Thyroid gland (tissue), 4 donors: ENCODE data around the gene PAPPA2. TPM values are rescaled to one million over a fixed set of nuclear protein-coding genes. Genes with fewer than 3 reads are reported as not detected.

ENCODE experiments used
- DNase-seq, 2 donors: peaks; one replicate each; pipeline ENCODE4 v3.0.0-alpha.2; 2019
- H3K27ac ChIP-seq, 3 donors: fragments of 200-600 bp; sonication (generic); 1 replicate in 2 of 3; 2 replicates in 1 of 3; pipeline ENCODE4 v1.5.1; 2016 to 2019; ENCODE audit warnings: mild to moderate bottlenecking in 1 of 3, moderate library complexity in 1 of 3
- H3K27me3 ChIP-seq: fragments of 200-600 bp; sonication (generic); one replicate; pipeline ENCODE4 v1.5.1; 2019
- H3K36me3 ChIP-seq, 2 donors: fragments of 200-600 bp; sonication (generic); one replicate each; pipeline ENCODE4 v1.5.1; 2016 to 2019
- H3K4me1 ChIP-seq, 2 donors: fragments of 200-600 bp; sonication (generic); one replicate each; pipeline ENCODE4 v1.5.1; 2017 to 2019
- H3K4me3 ChIP-seq, 3 donors: fragments of 200-600 bp; sonication (generic); replicated peaks in 1 of 3; 1 replicate in 2 of 3; 2 replicates in 1 of 3; pipeline ENCODE4 v1.5.1; 2016; ENCODE audit warnings: mild to moderate bottlenecking in 1 of 3
- H3K9me3 ChIP-seq: fragments of 200-600 bp; sonication (generic); one replicate; pipeline ENCODE4 v1.5.1; 2017
- POLR2A ChIP-seq, 2 donors: fragments of 450-650 bp; IDR thresholded peaks; one replicate each; pipeline ENCODE4 v1.6.1; 2017; ENCODE audit warnings: antibody characterized with exemption in 2 of 2, mild to moderate bottlenecking in 2 of 2, moderate library complexity in 1 of 2
- WGBS, 2 donors: methylation state at CpG; one replicate each; pipeline ENCODE4 v1.1.5; 2017; 5-methylcytosine and 5-hydroxymethylcytosine counted together
- intact Hi-C: fragments of 100-400 bp; cut with DNase I; formaldehyde crosslinking; loops from one replicate; pipeline ENCODE4 v1.15.1; 2023
- total RNA-seq, 4 donors: library from RNA; depleted of rRNA; stranded (reverse); fragments of >200 nt; gene quantifications; one replicate each; pipeline ENCODE4 v1.2.3, GENCODE V29; 2016
- TF ChIP-seq, protein P1 (sequence below), 6 experiments: fragments of 200-600 bp in 3 of 6; fragments of 450-650 bp in 3 of 6; sonication (generic) in 3 of 6; IDR thresholded peaks; one replicate each; pipeline ENCODE4 v1.5.1; 2016 to 2019; ENCODE audit warnings: antibody characterized with exemption in 6 of 6, mild to moderate bottlenecking in 2 of 6, inconsistent platforms in 1 of 6, moderate library complexity in 1 of 6

Gene PAPPA2
- total RNA-seq, 4 donors from 2014 or later: 1.1 to 2.7 (median 1.6) TPM

DNA sequence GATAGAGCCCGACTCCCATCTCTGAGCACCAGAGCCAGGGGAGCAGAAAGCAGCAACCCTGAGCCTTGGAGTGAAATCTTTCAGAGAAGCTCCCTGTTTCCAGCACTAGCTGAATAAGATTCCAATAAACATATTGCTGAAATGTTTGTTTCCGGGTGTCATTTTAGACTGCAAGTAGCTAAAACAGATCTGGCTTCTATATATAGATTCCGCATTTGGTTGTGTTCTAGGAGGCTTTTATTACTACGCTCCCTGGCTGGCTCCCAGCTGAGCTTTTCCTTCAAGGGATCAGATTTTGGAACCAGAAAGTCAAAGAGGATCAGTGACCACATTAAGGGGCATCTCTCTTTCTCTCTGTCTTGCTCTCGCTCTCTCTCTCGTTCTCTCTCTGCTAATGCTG, 88.2 kb downstream of the PAPPA2 start:
- 74 to 79% methylated on average over 6 of the region's 6 CpGs for WGBS, 2 donors
- no peaks in the 10 kb centered on the region for H3K9me3 ChIP-seq

DNA sequence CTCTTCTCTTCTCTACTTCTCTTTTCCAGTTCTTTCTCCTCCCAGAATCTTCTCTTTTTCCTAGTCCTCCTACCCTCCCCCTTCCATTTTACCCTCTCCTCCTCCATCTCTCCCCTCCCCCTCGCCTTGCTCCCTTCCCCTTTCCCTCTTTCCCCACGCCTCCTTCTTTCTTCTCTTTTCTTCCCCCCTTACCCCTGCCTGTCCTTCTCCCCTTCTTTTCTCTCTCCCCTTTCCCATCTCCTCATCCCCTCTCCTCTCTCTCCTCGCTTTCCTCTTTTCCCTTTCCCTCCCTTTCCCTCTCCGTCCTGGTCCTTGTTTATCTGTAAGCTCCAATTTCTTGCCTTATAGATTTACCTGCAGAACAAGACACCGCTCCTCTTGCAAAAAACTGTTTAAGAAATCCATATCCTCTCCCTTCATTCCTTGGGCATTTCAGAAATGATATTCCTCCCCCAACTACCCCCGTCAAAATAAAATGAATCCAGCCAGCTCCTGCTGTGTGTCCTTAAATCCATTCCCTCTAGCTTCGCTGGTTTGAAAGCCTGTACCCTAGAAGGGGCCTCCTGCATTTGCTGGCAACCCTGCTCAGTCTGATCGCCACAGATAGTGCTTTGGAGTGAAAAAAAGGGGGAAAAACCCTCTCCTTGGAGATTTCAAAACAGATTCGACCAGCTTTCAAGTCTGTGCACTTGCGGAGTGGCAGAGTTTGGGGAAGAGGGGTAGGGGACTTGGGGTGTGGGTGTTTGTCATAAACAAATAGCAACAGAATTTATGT, 89.4 kb downstream of the PAPPA2 start:
- intact Hi-C loops: no loop called here
- 27 to 30% methylated on average over 10 of the region's 10 CpGs for WGBS, 2 donors
- TF ChIP-seq, protein P1, sequence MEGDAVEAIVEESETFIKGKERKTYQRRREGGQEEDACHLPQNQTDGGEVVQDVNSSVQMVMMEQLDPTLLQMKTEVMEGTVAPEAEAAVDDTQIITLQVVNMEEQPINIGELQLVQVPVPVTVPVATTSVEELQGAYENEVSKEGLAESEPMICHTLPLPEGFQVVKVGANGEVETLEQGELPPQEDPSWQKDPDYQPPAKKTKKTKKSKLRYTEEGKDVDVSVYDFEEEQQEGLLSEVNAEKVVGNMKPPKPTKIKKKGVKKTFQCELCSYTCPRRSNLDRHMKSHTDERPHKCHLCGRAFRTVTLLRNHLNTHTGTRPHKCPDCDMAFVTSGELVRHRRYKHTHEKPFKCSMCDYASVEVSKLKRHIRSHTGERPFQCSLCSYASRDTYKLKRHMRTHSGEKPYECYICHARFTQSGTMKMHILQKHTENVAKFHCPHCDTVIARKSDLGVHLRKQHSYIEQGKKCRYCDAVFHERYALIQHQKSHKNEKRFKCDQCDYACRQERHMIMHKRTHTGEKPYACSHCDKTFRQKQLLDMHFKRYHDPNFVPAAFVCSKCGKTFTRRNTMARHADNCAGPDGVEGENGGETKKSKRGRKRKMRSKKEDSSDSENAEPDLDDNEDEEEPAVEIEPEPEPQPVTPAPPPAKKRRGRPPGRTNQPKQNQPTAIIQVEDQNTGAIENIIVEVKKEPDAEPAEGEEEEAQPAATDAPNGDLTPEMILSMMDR (IDR thresholded peaks at IDR 0.05): no peak
- TF ChIP-seq POLR2A (IDR thresholded peaks at IDR 0.05): no peak
- no peak for DNase-seq
- H3K36me3 ChIP-seq: no peaks in the 10 kb centered on the region
- H3K9me3 ChIP-seq: no peaks in the 10 kb centered on the region
- H3K27me3 ChIP-seq: no peaks in the 10 kb centered on the region
- H3K4me3 ChIP-seq: no peak overlapping the region
- no peaks in the 10 kb centered on the region for H3K4me1 ChIP-seq
- H3K27ac ChIP-seq: no peak overlapping the region

More for the DNA sequence above, 88.2 kb downstream of the PAPPA2 start:
- no peaks in the 10 kb centered on the region for H3K4me1 ChIP-seq
- TF ChIP-seq, protein P1 (IDR thresholded peaks at IDR 0.05): no peak
- TF ChIP-seq POLR2A (IDR thresholded peaks at IDR 0.05): no peak
- H3K4me3 ChIP-seq: no peak overlapping the region
- intact Hi-C loops: no loop called here
- no peaks in the 10 kb centered on the region for H3K27me3 ChIP-seq
- no peak overlapping the region for H3K27ac ChIP-seq
- DNase-seq: no peak
- no peaks in the 10 kb centered on the region for H3K36me3 ChIP-seq

DNA sequence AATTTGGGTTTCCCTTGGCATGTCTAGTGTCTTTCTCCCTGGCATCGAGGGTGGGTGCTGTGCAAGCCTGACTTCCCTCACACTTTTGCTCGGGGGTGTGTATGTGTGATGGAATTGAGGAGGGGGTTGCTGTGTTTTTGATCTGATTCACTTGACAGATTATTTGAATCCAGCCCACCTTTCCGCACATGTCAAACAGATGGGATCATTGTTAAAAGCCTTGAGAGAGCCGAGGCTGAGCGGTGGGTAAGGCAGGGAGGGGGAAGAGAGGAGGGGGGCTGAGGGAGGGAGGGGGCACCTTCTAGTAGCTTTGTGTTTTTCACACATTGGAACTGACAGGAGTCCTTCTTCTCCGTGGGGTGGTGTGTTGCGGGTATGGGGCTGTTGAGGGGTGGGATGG, 90.0 kb downstream of the PAPPA2 start:
- Histone ChIP-seq H3K27ac (no peak overlapping the region), H3K9me3 (no peaks in the 10 kb centered on the region), H3K4me1 (no peaks in the 10 kb centered on the region), H3K27me3 (no peaks in the 10 kb centered on the region), H3K36me3 (no peaks in the 10 kb centered on the region), H3K4me3 (no peak overlapping the region)
- no peak for DNase-seq
- WGBS, 2 donors: 13 to 14% methylated on average over 7 of the region's 7 CpGs
- TF ChIP-seq, protein P1 (IDR thresholded peaks at IDR 0.05): no peak
- TF ChIP-seq POLR2A (IDR thresholded peaks at IDR 0.05): no peak
- intact Hi-C loops: no loop called here

DNA sequence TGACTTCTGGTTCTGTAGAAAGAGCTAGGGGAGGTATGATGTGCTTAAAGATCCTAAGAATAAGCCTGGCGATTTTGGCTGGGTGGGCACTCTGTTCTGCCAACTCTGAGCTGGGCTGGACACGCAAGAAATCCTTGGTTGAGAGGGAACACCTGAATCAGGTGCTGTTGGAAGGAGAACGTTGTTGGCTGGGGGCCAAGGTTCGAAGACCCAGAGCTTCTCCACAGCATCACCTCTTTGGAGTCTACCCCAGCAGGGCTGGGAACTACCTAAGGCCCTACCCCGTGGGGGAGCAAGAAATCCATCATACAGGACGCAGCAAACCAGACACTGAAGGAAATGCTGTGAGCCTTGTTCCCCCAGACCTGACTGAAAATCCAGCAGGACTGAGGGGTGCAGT, 93.3 kb downstream of the PAPPA2 start:
- H3K9me3 ChIP-seq: no peaks in the 10 kb centered on the region
- TF ChIP-seq, protein P1 (IDR thresholded peaks at IDR 0.05): no peak
- no peak for TF ChIP-seq POLR2A (IDR thresholded peaks at IDR 0.05)
- WGBS, 2 donors: 68 to 73% methylated on average over 3 to 6 of the region's 6 CpGs
- no peaks in the 10 kb centered on the region for H3K4me1 ChIP-seq
- no peak overlapping the region for H3K4me3 ChIP-seq
- no peaks in the 10 kb centered on the region for H3K27me3 ChIP-seq
- no peak for DNase-seq
- H3K27ac ChIP-seq: no peak overlapping the region
- H3K36me3 ChIP-seq: no peaks in the 10 kb centered on the region
- intact Hi-C loops: loop anchor here (5.0 kb wide), 1 partner anchor 286 kb away; no protein-coding TSS in a partner anchor

DNA sequence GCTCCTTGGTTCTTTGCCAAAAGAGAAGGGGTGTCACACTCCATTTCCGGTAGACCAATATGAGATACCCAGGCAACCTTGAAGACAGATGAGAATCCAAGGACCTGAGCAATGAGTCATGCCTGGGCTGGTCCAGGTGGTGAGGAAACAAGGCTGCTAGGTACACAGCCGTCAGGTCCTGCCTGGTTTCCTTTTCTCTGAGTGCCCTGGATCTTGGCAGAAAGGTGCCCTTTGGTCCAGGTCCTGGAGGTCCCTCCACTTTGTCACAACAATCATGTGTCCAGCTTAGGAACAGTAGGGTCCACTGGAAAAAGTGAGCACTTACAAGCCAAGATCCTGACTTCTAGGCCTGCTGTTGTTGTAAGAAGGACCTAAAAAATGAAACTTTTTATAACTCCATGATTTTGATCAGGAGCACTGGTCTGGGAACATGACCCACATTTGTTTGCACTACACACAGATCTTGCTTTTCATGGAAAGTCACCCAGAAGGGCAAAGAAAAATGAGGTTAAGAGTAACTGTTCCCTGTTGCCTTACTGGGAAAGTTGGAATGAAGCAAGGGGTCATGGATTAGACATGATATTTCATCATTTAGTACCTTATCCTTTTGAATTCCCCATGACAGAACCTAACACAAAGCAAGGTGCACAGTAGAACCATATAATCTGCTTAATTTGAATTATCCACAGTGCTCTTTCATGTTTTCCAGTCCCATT, 94.7 kb downstream of the PAPPA2 start:
- Histone ChIP-seq H3K9me3 (no peaks in the 10 kb centered on the region), H3K4me3 (no peak overlapping the region), H3K27ac (no peak overlapping the region), H3K36me3 (no peaks in the 10 kb centered on the region), H3K4me1 (no peaks in the 10 kb centered on the region), H3K27me3 (no peaks in the 10 kb centered on the region)
- WGBS, 2 donors: 70% methylated on average over 2 of the region's 2 CpGs
- TF ChIP-seq, protein P1 (IDR thresholded peaks at IDR 0.05): no peak
- TF ChIP-seq POLR2A (IDR thresholded peaks at IDR 0.05): no peak
- DNase-seq: no peak
- intact Hi-C loops: loop anchor here (5.0 kb wide), 1 partner anchor 285 kb away; no protein-coding TSS in a partner anchor
